Coronary artery (tissue), 2 donors: Measurements from ENCODE around the gene TEC.

ENCODE experiments used
- DNase-seq: peaks from one replicate; pipeline ENCODE4 v3.0.0-alpha.2; 2017; ENCODE audit warnings: low spot score
- H3K27ac ChIP-seq, 2 donors: fragments of 200-600 bp; sonication (generic); one replicate each; pipeline ENCODE4 v1.5.1; 2016 to 2019
- H3K4me3 ChIP-seq: fragments of 200-600 bp; sonication (generic); 2 replicates; pipeline ENCODE4 v1.5.1; 2016; ENCODE audit warnings: mild to moderate bottlenecking, moderate library complexity
- TF ChIP-seq, protein P1 (sequence below): fragments of 200-600 bp; sonication (generic); IDR thresholded peaks from one replicate; pipeline ENCODE4 v1.5.1; 2019; ENCODE audit warnings: antibody characterized with exemption

The TEC gene

DNA sequence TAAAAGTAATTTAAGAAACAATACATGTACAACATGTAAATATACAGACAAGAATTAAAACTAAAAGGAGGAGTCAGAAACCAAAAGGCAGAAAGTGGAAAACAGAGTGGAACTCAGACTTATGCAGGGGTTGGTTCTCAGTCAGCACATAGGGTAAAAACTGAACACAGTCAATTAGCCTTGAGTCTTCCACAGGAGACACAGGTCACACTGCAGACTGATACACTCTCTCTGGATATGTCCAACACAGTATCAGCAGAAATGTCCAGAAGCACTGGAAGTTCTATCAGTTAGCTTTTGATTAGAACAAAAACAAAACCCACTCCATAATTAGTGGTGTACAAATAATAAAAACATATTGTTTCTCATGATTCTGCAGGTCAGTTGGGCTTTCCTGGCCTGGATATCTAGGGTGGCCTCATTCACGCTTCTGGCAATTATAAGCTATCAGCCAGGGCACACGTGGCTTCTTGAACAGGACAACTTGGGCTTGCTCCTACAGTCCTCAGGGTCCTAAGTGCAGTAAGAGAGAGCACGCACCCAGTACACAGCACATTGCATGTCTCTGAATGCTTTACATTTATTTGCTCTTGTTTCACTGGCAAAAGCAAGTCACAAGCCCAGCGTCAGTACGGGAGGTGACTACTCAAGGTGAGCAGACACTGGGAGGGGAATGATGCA is 21.6 kb downstream of the TEC start:
- TF ChIP-seq, protein P1, sequence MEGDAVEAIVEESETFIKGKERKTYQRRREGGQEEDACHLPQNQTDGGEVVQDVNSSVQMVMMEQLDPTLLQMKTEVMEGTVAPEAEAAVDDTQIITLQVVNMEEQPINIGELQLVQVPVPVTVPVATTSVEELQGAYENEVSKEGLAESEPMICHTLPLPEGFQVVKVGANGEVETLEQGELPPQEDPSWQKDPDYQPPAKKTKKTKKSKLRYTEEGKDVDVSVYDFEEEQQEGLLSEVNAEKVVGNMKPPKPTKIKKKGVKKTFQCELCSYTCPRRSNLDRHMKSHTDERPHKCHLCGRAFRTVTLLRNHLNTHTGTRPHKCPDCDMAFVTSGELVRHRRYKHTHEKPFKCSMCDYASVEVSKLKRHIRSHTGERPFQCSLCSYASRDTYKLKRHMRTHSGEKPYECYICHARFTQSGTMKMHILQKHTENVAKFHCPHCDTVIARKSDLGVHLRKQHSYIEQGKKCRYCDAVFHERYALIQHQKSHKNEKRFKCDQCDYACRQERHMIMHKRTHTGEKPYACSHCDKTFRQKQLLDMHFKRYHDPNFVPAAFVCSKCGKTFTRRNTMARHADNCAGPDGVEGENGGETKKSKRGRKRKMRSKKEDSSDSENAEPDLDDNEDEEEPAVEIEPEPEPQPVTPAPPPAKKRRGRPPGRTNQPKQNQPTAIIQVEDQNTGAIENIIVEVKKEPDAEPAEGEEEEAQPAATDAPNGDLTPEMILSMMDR: no peak
- H3K27ac ChIP-seq: no peak overlapping the region
- H3K4me3 ChIP-seq: no peak overlapping the region
- no peak for DNase-seq

DNA sequence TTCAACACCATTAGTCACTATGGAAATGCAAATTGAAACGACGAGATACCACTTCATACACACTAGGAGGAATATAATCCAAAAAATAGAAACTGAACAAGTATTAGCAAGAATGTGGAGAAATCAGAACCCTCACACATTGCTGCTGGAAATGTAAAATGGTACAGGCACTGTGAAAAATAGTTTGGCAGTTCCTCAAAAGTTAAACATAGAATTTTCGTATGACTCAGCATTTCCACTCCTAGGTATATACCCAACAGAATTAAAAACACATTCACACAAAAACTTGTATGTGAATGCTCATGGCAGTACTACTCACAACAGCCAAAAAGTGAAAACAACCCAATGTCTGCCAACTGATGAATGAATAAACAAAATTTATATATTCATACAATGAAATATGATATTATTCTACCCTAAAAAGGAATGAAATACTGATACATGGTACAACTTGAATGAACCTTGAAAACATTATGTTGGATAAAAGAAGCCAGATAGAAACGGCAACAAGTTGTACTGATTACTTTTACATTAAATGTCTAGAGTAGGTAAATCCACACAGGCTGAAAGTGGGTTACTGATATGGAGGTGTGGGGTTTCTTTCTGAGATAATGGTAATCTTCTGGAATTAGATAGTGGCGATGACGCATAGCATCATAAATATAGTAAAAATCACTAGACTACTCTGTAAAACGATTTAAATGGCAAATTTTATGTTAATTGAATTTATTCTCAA is 22.3 kb downstream of the TEC start:
- no peak for DNase-seq
- TF ChIP-seq, protein P1: no peak
- Histone ChIP-seq H3K27ac (no peak overlapping the region), H3K4me3 (no peak overlapping the region)

DNA sequence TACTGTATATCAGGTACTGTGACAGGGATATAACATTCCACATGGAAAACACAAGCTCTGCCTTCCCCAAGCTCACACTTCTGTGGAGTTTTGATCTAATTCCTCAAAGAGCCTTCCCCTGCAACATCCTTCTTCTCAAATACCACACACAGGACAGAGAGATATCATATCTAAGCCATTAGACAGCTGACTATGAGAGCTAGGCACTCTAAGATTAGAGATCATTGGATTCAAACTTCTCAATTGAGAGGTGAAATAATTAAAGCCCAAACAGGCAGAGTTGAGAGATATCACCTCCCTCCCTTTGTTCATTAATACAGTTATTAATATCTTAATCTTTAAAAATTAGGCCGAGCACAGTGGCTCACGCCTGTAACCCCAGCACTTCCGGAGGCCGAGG is 25.0 kb downstream of the TEC start:
- TF ChIP-seq, protein P1: no peak
- Histone ChIP-seq H3K4me3 (no peak overlapping the region), H3K27ac (no peak overlapping the region)
- DNase-seq: no peak

DNA sequence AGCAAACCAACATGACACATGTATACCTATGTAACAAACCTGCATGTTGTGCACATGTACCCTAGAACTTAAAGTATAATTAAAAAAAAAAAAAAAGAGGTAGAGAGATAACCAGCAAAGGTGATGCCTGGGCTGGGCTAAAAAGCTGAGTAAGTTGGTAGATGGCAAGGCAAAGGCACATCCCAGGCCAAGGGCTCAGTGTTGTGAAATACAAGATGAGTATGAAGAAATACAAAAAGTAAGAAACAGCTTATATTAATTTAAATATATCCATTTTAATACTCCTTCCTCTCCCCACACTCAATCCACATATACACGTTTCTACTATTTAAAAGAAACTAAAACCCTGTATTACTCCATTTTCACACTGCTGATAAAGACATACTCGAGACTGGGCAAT is 25.8 kb downstream of the TEC start:
- H3K4me3 ChIP-seq: no peak overlapping the region
- no peak for DNase-seq
- no peak overlapping the region for H3K27ac ChIP-seq
- TF ChIP-seq, protein P1: no peak

DNA sequence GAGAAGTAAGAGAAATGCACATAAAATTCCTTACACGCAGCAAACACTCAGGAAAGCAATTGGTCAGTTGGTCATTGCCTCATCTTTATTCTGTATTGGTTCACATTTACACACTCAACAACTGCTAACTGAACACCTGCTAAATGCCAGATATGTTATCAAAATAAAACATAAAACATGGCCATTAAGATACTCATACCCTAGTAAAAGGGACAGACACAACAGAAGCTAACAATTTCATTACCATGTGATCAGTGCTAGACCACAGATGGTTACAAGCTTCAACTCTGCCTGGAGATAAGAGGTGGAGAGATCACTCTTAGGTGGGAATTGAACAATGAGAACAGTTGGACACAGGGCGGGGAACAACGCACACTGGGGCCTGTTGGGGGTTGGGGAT is 26.2 kb downstream of the TEC start:
- H3K4me3 ChIP-seq: no peak overlapping the region
- no peak for DNase-seq
- H3K27ac ChIP-seq: no peak overlapping the region
- TF ChIP-seq, protein P1: no peak

DNA sequence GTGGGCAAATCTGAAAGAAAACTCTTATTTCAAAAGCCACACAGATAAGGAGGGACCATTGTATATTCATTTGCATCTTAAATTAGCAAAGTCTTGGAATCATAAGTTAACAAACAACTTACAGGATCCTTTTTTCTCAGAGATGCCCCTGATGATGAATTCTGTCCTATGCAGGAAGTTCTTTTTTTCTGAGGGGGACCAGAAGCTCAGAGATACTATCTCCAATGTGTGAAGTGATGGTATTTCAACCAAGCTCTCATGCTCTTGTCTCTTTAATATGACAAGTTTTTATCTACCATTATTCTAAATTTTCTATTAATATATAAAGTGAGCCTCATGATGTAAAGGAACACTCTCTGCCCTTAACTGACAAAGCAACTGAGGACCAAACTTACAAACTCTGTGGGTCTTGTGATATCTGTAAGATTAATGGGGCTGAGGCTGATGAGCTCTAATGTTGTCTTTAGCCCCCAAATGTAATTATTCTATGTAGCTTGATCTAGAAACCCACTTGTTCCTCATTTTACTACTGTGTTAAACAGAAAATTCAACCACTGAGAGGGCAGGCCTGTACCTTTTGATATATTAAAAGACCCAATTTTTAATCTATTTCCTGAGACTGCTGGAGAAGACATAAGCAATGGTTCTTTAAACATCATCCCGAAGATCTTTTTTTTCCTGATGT is 27.0 kb downstream of the TEC start:
- TF ChIP-seq, protein P1: no peak
- no peak for DNase-seq
- H3K4me3 ChIP-seq: no peak overlapping the region
- no peak overlapping the region for H3K27ac ChIP-seq
